GM23248 (cell line): Measurements from ENCODE around the gene CLIC6. TPM values are rescaled to one million over a fixed set of nuclear protein-coding genes. Genes with fewer than 3 reads are reported as not detected.
"Not testable (repeated sequence)": the region's sequence is repeated elsewhere in the genome, so short reads cannot be mapped to it uniquely, and the experiment has no call there.

Experiments used
- DNase-seq: peaks from one replicate; pipeline ENCODE4 v3.0.0-alpha.2; 2015
- H2AFZ ChIP-seq: fragments of 200-600 bp; sonication (generic); 2 replicates; pipeline ENCODE4 v1.6.1; 2016; ENCODE audit warnings: antibody characterized with exemption
- H3F3A ChIP-seq: fragments of 200-600 bp; sonication (generic); 2 replicates; pipeline ENCODE4 v1.6.1; 2016; ENCODE audit warnings: mild to moderate bottlenecking, antibody characterized with exemption, mixed run types; ENCODE audit not compliant: insufficient read depth
- H3K27ac ChIP-seq: fragments of 200-600 bp; sonication (generic); 2 replicates; pipeline ENCODE4 v1.5.1; 2016; ENCODE audit warnings: mild to moderate bottlenecking
- H3K27me3 ChIP-seq: fragments of 200-600 bp; sonication (generic); replicated peaks from 2 replicates; pipeline ENCODE4 v1.6.1; 2016; ENCODE audit warnings: mild to moderate bottlenecking; ENCODE audit not compliant: insufficient read depth
- H3K36me3 ChIP-seq: fragments of 200-600 bp; sonication (generic); 2 replicates; pipeline ENCODE4 v1.6.1; 2016; ENCODE audit warnings: low read depth, mild to moderate bottlenecking
- H3K4me1 ChIP-seq: fragments of 200-600 bp; sonication (generic); 2 replicates; pipeline ENCODE4 v1.6.1; 2016; ENCODE audit warnings: mild to moderate bottlenecking; ENCODE audit not compliant: insufficient read depth
- H3K4me2 ChIP-seq: fragments of 200-600 bp; sonication (generic); one replicate; pipeline ENCODE4 v1.6.1; 2016; ENCODE audit warnings: mild to moderate bottlenecking; ENCODE audit not compliant: unreplicated experiment
- H3K4me3 ChIP-seq: fragments of 200-600 bp; sonication (generic); 2 replicates; pipeline ENCODE4 v1.5.1; 2016; ENCODE audit warnings: mild to moderate bottlenecking
- H3K79me2 ChIP-seq: fragments of 200-600 bp; sonication (generic); 2 replicates; pipeline ENCODE4 v1.6.1; 2016; ENCODE audit warnings: mild to moderate bottlenecking; ENCODE audit not compliant: insufficient read depth
- H3K9ac ChIP-seq: fragments of 200-600 bp; sonication (generic); 2 replicates; pipeline ENCODE4 v1.6.1; 2016; ENCODE audit warnings: mild to moderate bottlenecking
- H3K9me2 ChIP-seq: fragments of 200-600 bp; sonication (generic); 2 replicates; pipeline ENCODE4 v1.6.1; 2016; ENCODE audit warnings: mixed run types, mild to moderate bottlenecking, moderate library complexity; ENCODE audit not compliant: insufficient read depth
- H3K9me3 ChIP-seq: fragments of 200-600 bp; sonication (generic); one replicate; pipeline ENCODE4 v1.6.1; 2017; ENCODE audit warnings: low read depth
- H4K20me1 ChIP-seq: fragments of 200-600 bp; sonication (generic); 2 replicates; pipeline ENCODE4 v1.6.0; 2016; ENCODE audit not compliant: insufficient read depth
- EZH2 ChIP-seq: fragments of 200-600 bp; sonication (generic); IDR thresholded peaks from 2 replicates; pipeline ENCODE4 v1.6.1; 2018; ENCODE audit warnings: antibody characterized with exemption, mild to moderate bottlenecking; ENCODE audit not compliant: insufficient read depth, poor library complexity, severe bottlenecking
- EZH2phosphoT487 ChIP-seq: fragments of 200-600 bp; sonication (generic); IDR thresholded peaks from 2 replicates; pipeline ENCODE4 v1.6.1; 2018; ENCODE audit warnings: antibody characterized with exemption, moderate library complexity, mild to moderate bottlenecking, low read depth; ENCODE audit not compliant: insufficient read depth
- WGBS, 2 experiments: methylation state at CpG; one replicate each; pipeline ENCODE4 v1.1.6; 2015 to 2017; ENCODE audit warnings: low lambda C conversion rate in 2 of 2, low coverage in 1 of 2; ENCODE audit errors: missing lambda C conversion rate in 2 of 2; 5-methylcytosine and 5-hydroxymethylcytosine counted together
- in situ Hi-C: fragments of 300-500 bp; cut with MboI; formaldehyde crosslinking; loops from 2 replicates; pipeline ENCODE4 v1.15.0; 2020
- polyA plus RNA-seq: library from polyadenylated mRNA; unstranded; fragments of >200 nt; fragmentation: Nextera tagmentation; extraction: Ambion mirVana; gene quantifications from 2 replicates; pipeline ENCODE4 v1.2.1, GENCODE V29; 2016
- total RNA-seq: library from RNA; depleted of rRNA; stranded (reverse); fragments of >200 nt; shearing (Covaris generic); gene quantifications from 2 replicates; pipeline ENCODE4 v1.2.3, GENCODE V29; 2014

CLIC6 gene
- total and polyA plus RNA-seq, 2 experiments from 2014 or later, result 0.08 TPM; not detected in 1

DNA sequence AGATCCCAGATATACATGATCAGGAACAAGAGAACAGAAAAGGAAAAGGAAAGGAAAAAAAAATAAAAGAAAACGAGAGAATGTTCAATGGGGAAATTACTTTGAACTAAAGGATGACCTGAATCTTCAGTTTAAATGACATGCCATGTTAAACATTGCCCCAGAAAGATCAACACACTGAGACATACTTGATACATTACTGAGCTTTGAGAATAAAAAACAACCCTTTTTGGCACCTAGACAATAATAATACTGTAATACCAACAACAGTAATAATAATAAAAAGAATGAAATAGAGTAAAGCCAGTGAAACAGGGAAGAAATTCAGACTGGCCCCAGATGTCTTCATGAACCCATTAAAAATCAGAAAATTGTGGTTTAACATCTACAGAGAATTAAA is 44.8 kb downstream of the CLIC6 start:
- no peak for DNase-seq
- Histone ChIP-seq H3K36me3 (no peaks in the 10 kb centered on the region), H3K79me2 (no peaks in the 10 kb centered on the region), H2AFZ (no peak overlapping the region), H3K9me2 (no peaks in the 10 kb centered on the region), H3K4me3 (no peak overlapping the region), H3K9me3 (no peaks in the 10 kb centered on the region), H3K27ac (no peak overlapping the region), H3K27me3 (no peaks in the 10 kb centered on the region), H3K9ac (no peak overlapping the region), H3K4me1 (no peaks in the 10 kb centered on the region), H3F3A (no peaks in the 10 kb centered on the region), H4K20me1 (no peaks in the 10 kb centered on the region), H3K4me2 (no peak overlapping the region)
- in situ Hi-C loops, result no loop called here
- TF ChIP-seq EZH2phosphoT487, result no peak
- no peak for TF ChIP-seq EZH2
- WGBS, 2 experiments, result 77 to 94% methylated on average over 1 of the region's 1 CpG

- Histone ChIP-seq H3K36me3 (no peaks in the 10 kb centered on the region), H3K4me3 (no peak overlapping the region), H3K79me2 (no peaks in the 10 kb centered on the region), H3K9me3 (no peaks in the 10 kb centered on the region), H3K27me3 (no peaks in the 10 kb centered on the region), H3K4me2 (no peak overlapping the region), H3K9ac (no peak overlapping the region), H3K27ac (no peak overlapping the region), H4K20me1 (no peaks in the 10 kb centered on the region), H3K9me2 (no peaks in the 10 kb centered on the region), H2AFZ (no peak overlapping the region), H3K4me1 (no peaks in the 10 kb centered on the region), H3F3A (no peaks in the 10 kb centered on the region)
- WGBS, 2 experiments, result 95 to 97% methylated on average over 5 of the region's 5 CpGs
- in situ Hi-C loops, result no loop called here
- TF ChIP-seq EZH2phosphoT487 (no peak), EZH2 (no peak)
- DNase-seq, result no peak
Measured at GRCh38 chr21:34715518-34715917, 46.7 kb downstream of the CLIC6 start.

- no peak overlapping the region for H3K4me3 ChIP-seq
- no peaks in the 10 kb centered on the region for H3F3A ChIP-seq
- H3K27ac ChIP-seq, result no peak overlapping the region
- H3K36me3 ChIP-seq, result no peaks in the 10 kb centered on the region
- no peaks in the 10 kb centered on the region for H3K79me2 ChIP-seq
- no peak overlapping the region for H2AFZ ChIP-seq
- no peak for DNase-seq
- no peaks in the 10 kb centered on the region for H3K9me3 ChIP-seq
- no peaks in the 10 kb centered on the region for H3K27me3 ChIP-seq
- TF ChIP-seq EZH2phosphoT487 (no peak), EZH2 (no peak)
- in situ Hi-C loops, result no loop called here
- 89 to 91% methylated on average over 7 of the region's 7 CpGs for WGBS, 2 experiments
- H3K9ac ChIP-seq, result no peak overlapping the region
- no peaks in the 10 kb centered on the region for H4K20me1 ChIP-seq
- H3K4me1 ChIP-seq, result no peaks in the 10 kb centered on the region
- H3K4me2 ChIP-seq, result no peak overlapping the region
- H3K9me2 ChIP-seq, result no peaks in the 10 kb centered on the region
Measured at GRCh38 chr21:34715985-34716596, 47.3 kb downstream of the CLIC6 start.

DNA sequence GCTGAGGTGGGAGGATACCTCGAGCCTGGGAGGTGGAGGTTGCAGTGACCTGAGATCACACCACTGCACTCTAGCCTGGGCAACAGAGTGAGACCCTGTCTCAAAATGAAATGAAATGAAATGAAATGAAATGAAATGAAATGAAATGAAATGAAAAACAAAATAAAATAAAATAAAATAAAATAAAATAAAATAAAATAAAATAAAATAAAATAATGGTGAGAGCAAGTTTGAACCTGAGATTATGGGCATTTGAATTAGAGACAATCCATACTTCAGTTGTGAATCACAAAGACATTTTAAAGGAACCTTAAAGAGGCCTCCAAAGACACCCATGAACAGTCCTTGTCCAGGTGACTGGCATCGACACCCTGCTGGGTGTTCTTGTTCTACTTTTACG is 49.7 kb downstream of the CLIC6 start:
- in situ Hi-C loops, H3K36me3 ChIP-seq, H3K79me2 ChIP-seq, H3F3A ChIP-seq, H3K27ac ChIP-seq, H3K9ac ChIP-seq, H3K27me3 ChIP-seq, H3K4me3 ChIP-seq, H3K4me2 ChIP-seq, H4K20me1 ChIP-seq, H3K9me3 ChIP-seq, H2AFZ ChIP-seq, H3K4me1 ChIP-seq, DNase-seq, H3K9me2 ChIP-seq: not testable (repeated sequence)
- 96 to 97% methylated on average over 3 of the region's 3 CpGs for WGBS, 2 experiments
